IMR-90 (cell line): ENCODE results near the gene CDX2.

Source experiments
- CEBPB ChIP-seq: IDR thresholded peaks from 2 replicates; pipeline ENCODE4 v1.6.1; 2012; ENCODE audit warnings: low read depth, low read length, improper control_type of control experiment
- ELK1 ChIP-seq: fragments of 150-350 bp; IDR thresholded peaks from 2 replicates; pipeline ENCODE4 v1.6.1; 2016; ENCODE audit warnings: low read depth, mild to moderate bottlenecking, low read length, moderate library complexity, borderline replicate concordance
- MXI1 ChIP-seq: IDR thresholded peaks from 2 replicates; pipeline ENCODE4 v1.6.1; 2012; ENCODE audit warnings: low read depth, mild to moderate bottlenecking, low read length, moderate library complexity, borderline replicate concordance
- POLR2A ChIP-seq: IDR thresholded peaks from 2 replicates; pipeline ENCODE4 v1.6.1; 2012; ENCODE audit warnings: mild to moderate bottlenecking, low read depth, low read length
- RFX5 ChIP-seq: IDR thresholded peaks from 2 replicates; pipeline ENCODE4 v1.8.0; 2012; ENCODE audit warnings: low read depth, mild to moderate bottlenecking, low read length, moderate library complexity
- SMC3 ChIP-seq: fragments of 150-350 bp; IDR thresholded peaks from 2 replicates; pipeline ENCODE4 v1.6.1; 2016; ENCODE audit warnings: low read depth, mild to moderate bottlenecking, antibody characterized with exemption, low read length, moderate library complexity
- TF ChIP-seq, protein P1 (sequence below): conservative IDR thresholded peaks from 2 replicates; pipeline ENCODE4 v1.5.1; 2012; ENCODE audit warnings: mild to moderate bottlenecking, low read depth, low read length, improper control_type of control experiment

GRCh38 chr13:27966641-27967202, 2.4 kb downstream of the CDX2 start:
- no peak for TF ChIP-seq SMC3
- no peak for TF ChIP-seq MXI1
- TF ChIP-seq POLR2A, result no peak
- TF ChIP-seq, protein P1, sequence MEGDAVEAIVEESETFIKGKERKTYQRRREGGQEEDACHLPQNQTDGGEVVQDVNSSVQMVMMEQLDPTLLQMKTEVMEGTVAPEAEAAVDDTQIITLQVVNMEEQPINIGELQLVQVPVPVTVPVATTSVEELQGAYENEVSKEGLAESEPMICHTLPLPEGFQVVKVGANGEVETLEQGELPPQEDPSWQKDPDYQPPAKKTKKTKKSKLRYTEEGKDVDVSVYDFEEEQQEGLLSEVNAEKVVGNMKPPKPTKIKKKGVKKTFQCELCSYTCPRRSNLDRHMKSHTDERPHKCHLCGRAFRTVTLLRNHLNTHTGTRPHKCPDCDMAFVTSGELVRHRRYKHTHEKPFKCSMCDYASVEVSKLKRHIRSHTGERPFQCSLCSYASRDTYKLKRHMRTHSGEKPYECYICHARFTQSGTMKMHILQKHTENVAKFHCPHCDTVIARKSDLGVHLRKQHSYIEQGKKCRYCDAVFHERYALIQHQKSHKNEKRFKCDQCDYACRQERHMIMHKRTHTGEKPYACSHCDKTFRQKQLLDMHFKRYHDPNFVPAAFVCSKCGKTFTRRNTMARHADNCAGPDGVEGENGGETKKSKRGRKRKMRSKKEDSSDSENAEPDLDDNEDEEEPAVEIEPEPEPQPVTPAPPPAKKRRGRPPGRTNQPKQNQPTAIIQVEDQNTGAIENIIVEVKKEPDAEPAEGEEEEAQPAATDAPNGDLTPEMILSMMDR, result no peak
- no peak for TF ChIP-seq RFX5
- TF ChIP-seq CEBPB, result no peak
- no peak for TF ChIP-seq ELK1
